H1 (cell line): ENCODE results near the gene DAZAP1. TPM values are rescaled to one million over a fixed set of nuclear protein-coding genes. Genes with fewer than 3 reads are reported as not detected.

Source experiments
- CTCF ChIA-PET: fragments of 300-600 bp; sonication (Branson Sonifier 250); formaldehyde crosslinking; loops from one replicate; lab custom pipeline; 2021; ENCODE audit not compliant: partially characterized antibody; lab: Charles Lee
- POLR2A ChIA-PET: fragments of 300-600 bp; sonication (Branson Sonifier 250); formaldehyde crosslinking; loops from one replicate; lab custom pipeline; 2021; ENCODE audit warnings: inconsistent platforms; ENCODE audit not compliant: partially characterized antibody; lab: Charles Lee
- DNase-seq, 2 experiments: peaks; one replicate each; pipeline versions ENCODE4 v3.0.0 to v3.0.0-alpha.2; 2010 to 2022; ENCODE audit warnings: low spot score in 2 of 2, low read depth in 1 of 2, mixed read lengths in 1 of 2
- FAIRE-seq: peaks from 2 replicates; lab custom pipeline; 2011; peaks lifted over from hg19 to GRCh38; lab: Jason Lieb, UNC
- H2AFZ ChIP-seq: 2 replicates; pipeline ENCODE4 v1.8.1; 2012; ENCODE audit warnings: low read length, inconsistent platforms
- H2AK5ac ChIP-seq: 2 replicates; pipeline ENCODE4 v1.6.1; 2013; ENCODE audit warnings: low read depth, low read length
- H2BK120ac ChIP-seq: replicated peaks from 2 replicates; pipeline ENCODE3; 2013; ENCODE audit warnings: low read depth, low read length, inconsistent platforms
- H2BK12ac ChIP-seq: 2 replicates; pipeline ENCODE4 v1.6.1; 2013; ENCODE audit warnings: low read depth, low read length
- H2BK15ac ChIP-seq: 2 replicates; pipeline ENCODE4 v1.6.1; 2013; ENCODE audit warnings: low read length
- H2BK20ac ChIP-seq: 2 replicates; pipeline ENCODE4 v1.6.1; 2013; ENCODE audit warnings: low read length
- H2BK5ac ChIP-seq: 2 replicates; pipeline ENCODE4 v1.6.1; 2013; ENCODE audit warnings: low read depth, low read length
- H3K14ac ChIP-seq: 2 replicates; pipeline ENCODE4 v1.6.1; 2013; ENCODE audit warnings: inconsistent platforms; ENCODE audit not compliant: insufficient read length
- H3K18ac ChIP-seq: 2 replicates; pipeline ENCODE4 v1.6.1; 2013; ENCODE audit warnings: low read length; ENCODE audit errors: extremely low read depth
- H3K23ac ChIP-seq: 2 replicates; pipeline ENCODE4 v1.6.1; 2013; ENCODE audit warnings: inconsistent platforms; ENCODE audit not compliant: insufficient read length
- H3K23me2 ChIP-seq: 2 replicates; pipeline ENCODE4 v1.6.1; 2013; ENCODE audit warnings: low read depth, low read length
- H3K27ac ChIP-seq: 2 replicates; pipeline ENCODE4 v1.6.1; 2011; ENCODE audit warnings: low read depth, low read length, inconsistent platforms
- H3K27me3 ChIP-seq, 4 experiments: replicated peaks in 1 of 4; 1 replicate in 1 of 4; 2 replicates in 3 of 4; pipeline versions ENCODE4 v1.6.1 to v1.8.1; 2011 to 2013; ENCODE audit warnings: low read length in 3 of 4, mild to moderate bottlenecking in 3 of 4, inconsistent platforms in 2 of 4, mixed read lengths in 2 of 4, moderate library complexity in 1 of 4; ENCODE audit not compliant: control insufficient read depth in 3 of 4, insufficient read depth in 3 of 4; ENCODE audit errors: extremely low read depth in 1 of 4
- H3K36me3 ChIP-seq, 4 experiments: 2 replicates each; pipeline versions ENCODE4 v1.6.1 to v1.8.1; 2011 to 2013; ENCODE audit warnings: mild to moderate bottlenecking in 4 of 4, low read length in 3 of 4, moderate library complexity in 2 of 4, control low read depth in 1 of 4, inconsistent platforms in 1 of 4; ENCODE audit not compliant: insufficient read depth in 4 of 4, control insufficient read depth in 2 of 4
- H3K4ac ChIP-seq: replicated peaks from 2 replicates; pipeline ENCODE3; 2013; ENCODE audit warnings: low read length, low read depth, mixed read lengths, inconsistent platforms; ENCODE audit not compliant: insufficient read length
- H3K4me1 ChIP-seq, 4 experiments: replicated peaks in 1 of 4; 1 replicate in 1 of 4; 2 replicates in 3 of 4; pipeline versions ENCODE4 v1.6.1 to v1.8.1; 2011 to 2013; ENCODE audit warnings: low read length in 3 of 4, inconsistent platforms in 2 of 4, mixed read lengths in 1 of 4; ENCODE audit not compliant: insufficient read depth in 4 of 4, control insufficient read depth in 3 of 4
- H3K4me2 ChIP-seq, 2 experiments: 2 replicates each; pipeline versions ENCODE4 v1.6.1 to v1.8.1; 2011 to 2013; ENCODE audit warnings: low read depth in 2 of 2, low read length in 2 of 2, control low read depth in 1 of 2, inconsistent platforms in 1 of 2, mild to moderate bottlenecking in 1 of 2; ENCODE audit not compliant: insufficient read depth in 1 of 2
- H3K4me3 ChIP-seq, 4 experiments: fragments of 200-600, 300-600 bp in 1 of 4; sonication (generic), shearing (Covaris generic), sonication (Bioruptor Twin) in 1 of 4; 2 replicates each; pipeline versions ENCODE4 v1.5.1 to v1.8.1; 2011 to 2016; ENCODE audit warnings: low read length in 4 of 4, low read depth in 3 of 4, control low read depth in 2 of 4, inconsistent platforms in 2 of 4, mild to moderate bottlenecking in 2 of 4, mixed read lengths in 1 of 4, moderate library complexity in 1 of 4; ENCODE audit not compliant: insufficient read depth in 2 of 4; ENCODE audit errors: extremely low read depth in 1 of 4
- H3K56ac ChIP-seq: replicated peaks from 2 replicates; pipeline ENCODE3; 2013; ENCODE audit warnings: low read depth, mild to moderate bottlenecking, mixed read lengths, low read length, inconsistent platforms; ENCODE audit not compliant: insufficient read length
- H3K79me1 ChIP-seq: 2 replicates; pipeline ENCODE4 v1.6.1; 2013; ENCODE audit warnings: low read depth, low read length, control low read depth
- H3K79me2 ChIP-seq, 2 experiments: 2 replicates each; pipeline versions ENCODE4 v1.6.1 to v1.8.1; 2012 to 2013; ENCODE audit warnings: low read length in 2 of 2, mild to moderate bottlenecking in 2 of 2, inconsistent platforms in 1 of 2; ENCODE audit not compliant: insufficient read depth in 2 of 2, control insufficient read depth in 1 of 2
- H3K9ac ChIP-seq, 4 experiments: replicated peaks in 1 of 4; 1 replicate in 1 of 4; 2 replicates in 3 of 4; pipeline versions ENCODE4 v1.6.1 to v1.8.1; 2011 to 2013; ENCODE audit warnings: low read depth in 3 of 4, low read length in 3 of 4, control low read depth in 2 of 4, mild to moderate bottlenecking in 2 of 4, moderate library complexity in 2 of 4, inconsistent platforms in 1 of 4; ENCODE audit errors: extremely low read depth in 1 of 4
- H3K9me3 ChIP-seq, 2 experiments: 2 replicates each; pipeline versions ENCODE4 v1.6.1 to v1.8.1; 2012 to 2013; ENCODE audit warnings: mild to moderate bottlenecking in 2 of 2, moderate library complexity in 2 of 2, control low read depth in 1 of 2, inconsistent platforms in 1 of 2, low read depth in 1 of 2, low read length in 1 of 2, mixed read lengths in 1 of 2; ENCODE audit not compliant: insufficient read depth in 2 of 2
- H4K20me1 ChIP-seq, 2 experiments: replicated peaks in 1 of 2; 2 replicates each; pipeline versions ENCODE3 to v1.8.1; 2011 to 2013; ENCODE audit warnings: inconsistent platforms in 2 of 2, low read length in 2 of 2, mild to moderate bottlenecking in 1 of 2; ENCODE audit not compliant: insufficient read depth in 2 of 2, control insufficient read depth in 1 of 2
- H4K5ac ChIP-seq: 2 replicates; pipeline ENCODE4 v1.6.1; 2013; ENCODE audit warnings: low read length, low read depth, mixed read lengths, inconsistent platforms; ENCODE audit not compliant: insufficient read length
- H4K8ac ChIP-seq: 2 replicates; pipeline ENCODE4 v1.8.0; 2013; ENCODE audit warnings: mild to moderate bottlenecking, moderate library complexity, low read length, inconsistent platforms; ENCODE audit not compliant: insufficient read depth; ENCODE audit errors: extremely low read depth
- H4K91ac ChIP-seq: replicated peaks from 2 replicates; pipeline ENCODE3; 2013; ENCODE audit warnings: low read length, mixed read lengths, inconsistent platforms; ENCODE audit not compliant: insufficient read length
- ATF2 ChIP-seq: IDR thresholded peaks from 2 replicates; pipeline ENCODE4 v1.6.1; 2012; ENCODE audit warnings: low read length, inconsistent platforms
- FOSL1 ChIP-seq: IDR thresholded peaks from 2 replicates; pipeline ENCODE4 v1.6.1; 2011; ENCODE audit warnings: mild to moderate bottlenecking, low read depth, low read length, moderate library complexity; ENCODE audit not compliant: insufficient read depth
- HDAC6 ChIP-seq: IDR thresholded peaks from one replicate; pipeline ENCODE4 v1.7.1; 2012; ENCODE audit warnings: low read depth, mild to moderate bottlenecking, inconsistent platforms, low read length, moderate library complexity
- KDM5A ChIP-seq: fragments of 200-600 bp; IDR thresholded peaks from 2 replicates; pipeline ENCODE4 v1.7.1; 2012; ENCODE audit warnings: mild to moderate bottlenecking, low read length, inconsistent platforms, mixed read lengths
- PHF8 ChIP-seq: fragments of 200-600 bp; sonication (generic); conservative IDR thresholded peaks from 2 replicates; pipeline ENCODE4 v1.7.1; 2012; ENCODE audit warnings: low read depth, mild to moderate bottlenecking, inconsistent platforms, low read length, moderate library complexity
- POLR2AphosphoS5 ChIP-seq: IDR thresholded peaks from 2 replicates; pipeline ENCODE4 v1.6.1; 2011; ENCODE audit warnings: low read depth, low read length
- RXRA ChIP-seq: IDR thresholded peaks from 2 replicates; pipeline ENCODE4 v1.6.1; 2011; ENCODE audit warnings: low read depth, mild to moderate bottlenecking, low read length, moderate library complexity; ENCODE audit not compliant: insufficient read depth
- WGBS, 2 experiments: shearing (Covaris generic) in 1 of 2; methylation state at CpG; one replicate each; pipeline versions ENCODE4 v1.1.6 to v1.1.7; 2013 to 2015; ENCODE audit warnings: low lambda C conversion rate in 2 of 2, mixed read lengths in 2 of 2, inconsistent platforms in 1 of 2, low coverage in 1 of 2, missing lambda C conversion rate in 1 of 2; ENCODE audit not compliant: insufficient replicate concordance in 2 of 2, insufficient coverage in 1 of 2, insufficient read length in 1 of 2; ENCODE audit errors: extremely low coverage in 1 of 2, missing lambda C conversion rate in 1 of 2; 5-methylcytosine and 5-hydroxymethylcytosine counted together
- polyA plus RNA-seq, 7 experiments: library from polyadenylated mRNA; depleted of rRNA in 3 of 7; stranded (reverse) in 5 of 7; unstranded in 2 of 7; fragments of >200 nt in 5 of 7; fragments of 200-250 nt in 2 of 7; gene quantifications; 1 replicate in 5 of 7; 2 replicates in 1 of 7; 4 replicates in 1 of 7; pipeline versions ENCODE4 v1.2.1 to v1.2.3, GENCODE V29; 2011 to 2013; ENCODE audit warnings: missing spikeins in 2 of 7, mixed read lengths in 2 of 7
- total RNA-seq: library from RNA; stranded (reverse); fragmentation: NEBNext Ultra II Directional; extraction: Animal tissue kit (Norgen Biotek cat#: 25700); gene quantifications from 2 replicates; pipeline ENCODE4 v1.2.1, GENCODE V29; 2021

DAZAP1 gene
- total and polyA plus RNA-seq, 2 of the 8 experiments (the other 6 are each of a cell fraction or from before 2014, with no cell fraction given) = 79.6 to 341 TPM

GRCh38 chr19:1385816-1386215, 21.6 kb upstream of the DAZAP1 start:
- TF ChIP-seq POLR2AphosphoS5 = no peak
- TF ChIP-seq KDM5A = no peak
- no peak for TF ChIP-seq RXRA
- TF ChIP-seq ATF2 = no peak
- no peak for TF ChIP-seq PHF8
- TF ChIP-seq FOSL1 = no peak
- no peak for TF ChIP-seq HDAC6
- Histone ChIP-seq H3K18ac (no peak overlapping the region), H4K20me1 (peaks cover 2 to 13% of the 10 kb centered on the region in 2 experiments), H3K4me1 (peaks cover 0 to 7% (median 3%) of the 10 kb centered on the region in 4 experiments; a peak in 3 of 7 replicates), H3K4me2 (no peak overlapping the region), H3K4ac (no peak overlapping the region), H3K27ac (no peak overlapping the region), H2BK20ac (no peak overlapping the region), H2BK15ac (no peak overlapping the region), H3K79me2 (peaks cover 0 to 4% of the 10 kb centered on the region in 2 experiments; a peak in 1 of 4 replicates), H2BK12ac (no peak overlapping the region), H2BK5ac (no peak overlapping the region), H3K23me2 (peaks cover 6% of the 10 kb centered on the region; the same call in 1 of the 2 replicates), H3K27me3 (no peaks in the 10 kb centered on the region), H3K9me3 (no peaks in the 10 kb centered on the region; a peak in 1 of 4 replicates), H3K79me1 (0 out of 2 replicates have a peak, but pooled peaks cover 9% of the 10 kb centered on the region), H2BK120ac (no peak overlapping the region), H3K56ac (no peak overlapping the region), H4K5ac (no peak overlapping the region), H3K4me3 (no peak overlapping the region), H3K23ac (no peak overlapping the region), H4K8ac (no peak overlapping the region), H2AK5ac (no peak overlapping the region), H4K91ac (no peak overlapping the region), H3K14ac (no peak overlapping the region), H3K9ac (no peak overlapping the region), H3K36me3 (peaks cover 0 to 12% (median 8%) of the 10 kb centered on the region in 4 experiments; a peak in 6 of 8 replicates), H2AFZ (no peak overlapping the region)
- no peak for FAIRE-seq
- no peak for DNase-seq
- ChIA-PET CTCF (interaction anchor here (1.0 to 1.1 kb wide), 2 partner anchors 11 to 13 kb away, joined by 3 read pairs; no protein-coding TSS in a partner anchor), POLR2A (interaction anchor here (0.9 to 2.2 kb wide), 3 partner anchors 8 to 100 kb away, joined by 3 to 7 read pairs (median 3); partner anchors contain the start of gene EFNA2)
- 91% methylated on average over 3 of the region's 3 CpGs; no CpG with 5 or more reads in 1 of the 2 experiments for WGBS, 2 experiments
